GM13976 (cell line): Measurements from ENCODE around the gene COMT.

Source experiments
- DNase-seq: peaks from one replicate; pipeline ENCODE4 v3.0.0; 2012; ENCODE audit warnings: low spot score
- CTCF ChIP-seq: IDR thresholded peaks from 2 replicates; pipeline ENCODE4 v1.5.1; 2012; ENCODE audit warnings: borderline replicate concordance, mild to moderate bottlenecking; ENCODE audit not compliant: insufficient read depth; ENCODE audit errors: extremely low read depth, missing control alignments, control extremely low read depth
- in situ Hi-C: fragments of 300-500 bp; cut with MboI; formaldehyde crosslinking; loops from one replicate; pipeline ENCODE4 v1.12.0; 2022; ENCODE audit warnings: low sequenced_read_pairs, mixed read lengths, inconsistent platforms; ENCODE audit not compliant: unreplicated experiment

Gene COMT

GRCh38 chr22:19992481-19992911 lies 50.9 kb downstream of the COMT start:
- in situ Hi-C loops, result no loop called here
- TF ChIP-seq CTCF, result no peak

GRCh38 chr22:19992921-19993355 lies 51.4 kb downstream of the COMT start:
- in situ Hi-C loops, result no loop called here
- DNase-seq, result no peak
- no peak for TF ChIP-seq CTCF

More at GRCh38 chr22:19992481-19992911, 50.9 kb downstream of the COMT start:
- no peak for DNase-seq

GRCh38 chr22:19993926-19994325 lies 52.4 kb downstream of the COMT start:
- in situ Hi-C loops, result no loop called here
- no peak for TF ChIP-seq CTCF
- no peak for DNase-seq

GRCh38 chr22:19994851-19995610 lies 53.5 kb downstream of the COMT start:
- no peak for TF ChIP-seq CTCF
- no peak for DNase-seq
- in situ Hi-C loops, result no loop called here

- DNase-seq, result no peak
- no peak for TF ChIP-seq CTCF
- in situ Hi-C loops, result no loop called here
These were observed 54.2 kb downstream of the COMT start for GRCh38 chr22:19995611-19996339.

- no peak for TF ChIP-seq CTCF
- in situ Hi-C loops, result no loop called here
- DNase-seq, result no peak
These were observed 55.3 kb downstream of the COMT start for GRCh38 chr22:19996694-19997384.
